GM21717 (cell line): ENCODE results near the gene ELOVL5.

ENCODE experiments used
- ATAC-seq: cut with Tn5 transposase; IDR thresholded peaks from one replicate; pipeline ENCODE4 v1.9.1; 2021; ENCODE audit warnings: mild to moderate bottlenecking, moderate library complexity; ENCODE audit not compliant: unreplicated experiment

Gene ELOVL5

DNA sequence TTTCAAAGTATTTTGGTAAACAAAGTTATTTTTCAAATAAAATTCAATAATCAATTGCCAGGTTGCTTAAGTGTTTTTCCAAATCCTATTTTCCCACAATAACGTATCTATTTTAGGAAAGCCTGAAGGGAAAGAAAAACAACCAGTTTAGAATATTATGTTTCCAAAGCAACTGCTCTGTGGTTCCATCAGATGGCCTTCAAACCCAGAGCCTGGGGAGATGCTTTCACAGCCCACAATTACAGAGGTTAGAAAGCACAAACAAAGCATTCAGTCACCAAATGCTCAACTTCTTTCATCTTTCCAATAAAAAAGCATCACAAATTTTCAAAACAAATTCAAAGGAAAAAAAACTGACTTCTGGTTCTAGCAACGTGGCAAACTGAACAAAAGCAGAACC is 66.0 kb downstream of the ELOVL5 start:
- no peak for ATAC-seq

DNA sequence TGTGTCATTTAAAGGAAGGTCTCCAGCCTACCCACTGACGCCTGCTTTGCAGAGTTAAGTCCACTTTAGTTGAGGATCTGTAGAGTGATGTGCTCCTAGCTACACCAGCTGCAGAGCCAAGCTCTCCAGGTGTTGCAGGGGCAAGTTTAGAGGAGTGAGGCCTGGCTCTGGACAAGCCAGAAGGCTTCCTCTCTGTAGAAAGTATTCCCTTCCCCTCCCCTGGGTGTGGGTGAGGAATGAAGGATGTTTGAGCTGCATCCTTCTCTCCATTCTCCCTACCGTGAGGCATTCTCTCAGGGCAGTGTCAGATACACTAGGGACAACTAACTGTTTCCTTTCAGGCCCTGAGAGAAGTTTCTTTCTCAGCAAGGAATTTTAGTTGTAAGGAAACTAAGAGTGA is 66.5 kb downstream of the ELOVL5 start:
- no peak for ATAC-seq

DNA sequence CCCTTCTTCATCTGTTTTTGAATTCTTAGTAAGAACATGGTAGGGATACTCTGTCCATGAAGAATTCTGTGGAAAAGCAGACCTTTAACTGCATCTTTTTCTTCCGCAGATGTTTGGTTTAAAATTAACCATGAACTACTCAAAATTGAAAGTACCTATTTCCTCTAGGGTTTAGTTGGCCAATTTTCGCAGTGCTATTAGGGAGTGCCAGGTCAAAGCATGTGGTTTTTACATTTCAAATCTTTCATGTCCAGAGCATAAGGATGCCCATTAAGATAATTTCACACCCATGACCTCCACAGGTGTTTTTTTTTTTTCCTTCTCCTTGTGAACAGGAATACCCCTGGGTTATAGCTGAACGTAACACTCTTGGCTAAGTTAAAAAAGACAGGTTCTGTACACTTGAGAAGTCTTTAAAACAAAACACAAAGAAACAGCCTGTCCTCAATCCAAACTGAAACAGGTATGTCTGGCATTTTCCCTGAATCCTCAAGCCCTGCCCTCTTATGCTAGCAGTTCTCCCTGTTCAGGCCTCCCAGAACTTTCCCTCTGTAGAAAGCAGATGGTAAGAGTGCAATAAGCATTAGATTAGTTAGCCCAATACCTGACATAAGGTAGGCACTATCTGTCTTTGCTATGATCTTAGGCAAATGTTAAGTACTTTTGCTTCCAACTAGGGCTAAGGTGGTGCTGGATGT is 67.1 kb downstream of the ELOVL5 start:
- no peak for ATAC-seq

DNA sequence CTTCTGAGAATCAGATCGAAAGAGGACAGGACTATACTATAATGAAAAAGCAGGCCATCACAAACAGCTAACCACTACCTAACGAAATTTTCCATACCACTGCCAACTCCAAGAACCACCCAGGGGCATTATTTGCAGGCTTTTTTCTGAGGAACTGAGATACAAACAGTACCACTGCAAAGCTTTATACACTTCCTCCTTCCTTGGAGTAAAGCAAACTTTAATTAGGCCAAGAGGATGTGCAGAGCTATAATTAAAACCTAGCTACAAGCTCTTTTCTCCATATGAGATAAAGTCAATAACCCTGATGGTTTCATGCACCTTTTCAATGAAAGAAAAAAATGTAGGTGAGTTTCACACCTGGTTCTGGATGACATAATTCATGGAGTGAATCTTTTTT is 68.5 kb downstream of the ELOVL5 start:
- no peak for ATAC-seq

- ATAC-seq: no peak
These were observed 69.5 kb downstream of the ELOVL5 start for GRCh38 chr6:53279293-53279692.

DNA sequence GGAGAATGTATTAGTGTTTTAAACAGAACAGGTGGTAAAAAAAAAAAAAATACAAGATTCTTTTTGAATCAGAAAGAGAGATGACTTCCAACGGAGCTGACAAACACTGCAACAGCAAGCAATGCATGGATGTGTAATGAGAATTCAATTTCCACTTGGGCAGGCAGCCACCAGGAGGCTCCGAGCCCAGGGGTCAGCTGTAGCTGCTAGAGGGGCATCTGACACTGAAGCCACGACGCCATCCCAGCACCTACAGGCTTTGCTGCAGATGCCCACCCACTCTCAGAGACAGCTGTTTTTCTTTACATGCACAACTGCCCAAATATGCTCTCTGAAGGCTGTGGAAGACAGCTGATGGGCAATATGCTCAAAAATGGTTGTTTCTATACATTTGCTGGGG is 75.4 kb downstream of the ELOVL5 start:
- ATAC-seq: no peak

GRCh38 chr6:53269827-53270226 is 78.9 kb downstream of the ELOVL5 start:
- ATAC-seq: no peak

DNA sequence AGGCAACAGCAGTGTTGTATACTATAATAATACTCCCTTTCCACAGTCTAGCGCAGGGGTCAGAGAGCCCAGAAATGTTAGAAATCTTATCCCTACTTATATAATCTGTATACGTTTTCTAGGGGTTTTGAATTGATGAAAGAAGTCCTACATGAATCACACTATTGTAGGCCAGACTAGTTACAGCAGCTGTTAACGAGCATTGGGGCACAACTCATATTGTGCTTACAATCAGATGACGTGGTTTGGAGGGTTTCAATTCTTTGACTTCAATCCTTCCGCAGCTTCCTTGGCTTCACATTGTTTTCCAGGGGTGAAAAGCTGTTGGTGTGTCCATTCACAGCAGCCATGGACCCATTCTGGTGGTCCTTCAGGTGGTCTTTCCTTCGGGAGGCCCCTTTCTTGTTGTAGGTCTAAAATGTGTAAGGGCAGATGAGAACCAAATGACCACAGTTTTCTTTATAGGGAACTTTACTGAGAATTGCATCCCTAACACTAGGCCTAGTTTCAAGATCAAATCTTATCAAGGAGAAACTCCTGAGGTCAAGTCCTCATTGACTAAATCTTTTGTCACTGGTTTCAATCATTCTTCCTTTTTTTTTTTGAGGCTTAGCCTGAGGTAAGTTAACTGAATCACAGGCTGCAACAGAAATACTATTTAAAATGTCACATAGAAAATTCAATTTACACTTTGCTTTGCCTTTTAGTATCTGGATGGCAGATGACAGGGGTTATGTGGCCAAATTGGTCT is 79.7 kb downstream of the ELOVL5 start:
- ATAC-seq: no peak

DNA sequence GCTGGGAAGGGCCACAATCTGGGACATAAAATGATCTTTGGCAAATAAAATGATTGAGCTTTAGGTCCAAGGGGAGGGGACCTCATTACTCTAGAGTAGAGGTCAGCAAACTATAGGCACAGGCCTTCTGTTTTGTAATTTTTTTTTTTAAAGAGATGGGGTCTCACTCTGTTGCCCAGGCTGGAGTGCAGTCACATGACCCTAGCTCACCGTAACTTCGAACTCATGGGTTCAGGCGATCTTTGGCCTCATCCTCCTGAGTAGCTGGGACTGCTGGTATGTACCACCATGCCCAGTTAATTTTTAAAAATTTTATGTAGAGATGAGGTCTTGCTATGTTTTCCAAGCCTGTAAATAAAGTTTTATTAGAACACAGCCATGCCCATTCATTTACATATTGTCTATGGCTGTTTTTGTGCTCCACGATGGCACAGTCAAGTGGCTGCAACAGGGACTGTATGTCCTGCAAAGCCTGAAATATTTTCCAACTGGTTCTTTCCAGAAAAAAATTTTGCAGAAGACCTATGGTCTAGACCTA is 82.1 kb downstream of the ELOVL5 start:
- ATAC-seq: no peak

GRCh38 chr6:53264915-53265607 is 83.7 kb downstream of the ELOVL5 start:
- no peak for ATAC-seq

DNA sequence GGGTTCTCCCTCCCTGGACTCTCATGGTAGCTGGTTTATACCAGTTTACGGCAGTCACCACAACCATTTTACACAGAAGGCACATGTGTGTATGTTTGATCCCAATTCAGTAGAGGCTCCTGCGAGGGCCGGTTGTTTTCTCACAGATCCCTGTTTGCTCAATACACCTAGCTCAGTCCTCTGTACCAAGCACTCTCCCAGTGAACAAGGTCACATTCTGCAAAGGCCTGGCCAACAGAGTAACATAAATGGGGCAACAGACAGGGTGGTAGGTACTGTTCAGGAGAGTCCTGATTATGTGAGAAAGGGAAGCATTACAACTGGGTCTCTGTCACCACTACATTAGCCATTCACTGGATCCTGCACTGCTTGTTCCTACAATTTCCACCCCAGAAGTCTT is 84.4 kb downstream of the ELOVL5 start:
- no peak for ATAC-seq

DNA sequence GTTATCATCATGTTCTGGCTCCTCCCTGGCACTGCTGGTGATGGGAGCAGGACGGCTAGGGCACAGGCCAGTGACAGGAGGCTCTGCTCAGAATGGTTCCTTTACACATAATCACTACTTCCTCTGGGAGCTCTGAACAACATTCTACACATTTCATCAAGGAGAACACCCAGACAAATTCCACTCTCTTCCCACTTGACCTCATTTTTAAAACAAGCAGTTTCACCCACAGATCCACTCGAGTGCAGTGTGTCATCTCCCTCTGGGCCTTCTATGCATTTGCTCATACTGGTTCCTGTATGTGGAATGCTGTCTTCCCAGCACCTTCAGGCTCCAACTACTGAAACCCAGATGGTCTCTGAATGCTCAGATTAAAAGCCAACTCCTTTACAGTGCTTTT is 84.8 kb downstream of the ELOVL5 start:
- ATAC-seq: no peak

DNA sequence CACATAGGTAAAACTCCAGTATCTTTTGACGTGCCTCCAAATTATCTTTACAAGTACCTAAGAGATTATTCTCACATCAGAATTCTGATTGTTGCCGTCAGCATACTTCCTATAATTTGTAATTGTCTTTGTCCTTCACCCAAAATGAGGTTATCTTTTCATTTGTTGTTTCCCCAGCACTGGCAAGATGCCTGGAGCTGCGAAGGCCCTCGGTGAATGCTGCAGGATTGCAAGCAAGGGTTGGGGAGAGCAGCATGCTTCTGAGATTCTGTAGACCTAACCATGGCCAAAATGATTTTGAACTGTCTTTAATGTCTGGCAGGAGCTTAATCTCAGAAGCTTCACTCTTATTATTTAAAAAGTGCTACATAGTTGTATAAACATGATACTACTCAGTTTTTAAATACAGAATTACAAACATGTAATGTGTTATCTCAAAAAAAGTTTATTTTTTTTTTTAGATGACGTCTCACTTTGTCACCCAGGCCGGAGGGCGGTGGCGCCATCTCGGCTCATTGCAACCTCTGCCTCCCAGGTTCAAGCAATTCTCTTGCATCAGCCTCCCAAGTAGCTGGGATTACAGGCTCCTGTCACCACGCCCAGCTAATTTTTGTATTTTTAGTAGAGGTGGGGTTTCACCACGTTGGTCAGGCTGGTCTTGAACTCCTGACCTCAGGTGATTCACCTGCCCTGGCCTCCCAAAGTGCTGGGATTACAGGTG is 88.7 kb downstream of the ELOVL5 start:
- no peak for ATAC-seq

DNA sequence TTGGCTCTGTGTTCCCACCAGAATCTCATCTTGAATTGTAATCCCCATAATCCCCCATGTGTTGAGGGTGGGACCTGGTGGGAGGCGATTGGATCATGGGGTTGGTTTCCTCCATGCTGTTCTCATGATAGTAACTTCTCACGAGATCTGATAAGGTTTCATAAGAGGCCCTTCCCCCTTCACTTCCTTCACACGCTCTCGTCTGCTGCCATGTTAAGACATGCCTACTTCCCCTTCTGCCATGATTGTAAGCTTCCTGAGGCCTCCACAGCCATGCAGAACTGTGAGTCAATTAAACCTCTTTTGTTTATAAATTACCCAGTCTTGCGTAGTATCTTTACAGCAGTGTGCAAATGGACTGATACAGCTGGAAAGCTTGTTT is 90.0 kb downstream of the ELOVL5 start:
- no peak for ATAC-seq

DNA sequence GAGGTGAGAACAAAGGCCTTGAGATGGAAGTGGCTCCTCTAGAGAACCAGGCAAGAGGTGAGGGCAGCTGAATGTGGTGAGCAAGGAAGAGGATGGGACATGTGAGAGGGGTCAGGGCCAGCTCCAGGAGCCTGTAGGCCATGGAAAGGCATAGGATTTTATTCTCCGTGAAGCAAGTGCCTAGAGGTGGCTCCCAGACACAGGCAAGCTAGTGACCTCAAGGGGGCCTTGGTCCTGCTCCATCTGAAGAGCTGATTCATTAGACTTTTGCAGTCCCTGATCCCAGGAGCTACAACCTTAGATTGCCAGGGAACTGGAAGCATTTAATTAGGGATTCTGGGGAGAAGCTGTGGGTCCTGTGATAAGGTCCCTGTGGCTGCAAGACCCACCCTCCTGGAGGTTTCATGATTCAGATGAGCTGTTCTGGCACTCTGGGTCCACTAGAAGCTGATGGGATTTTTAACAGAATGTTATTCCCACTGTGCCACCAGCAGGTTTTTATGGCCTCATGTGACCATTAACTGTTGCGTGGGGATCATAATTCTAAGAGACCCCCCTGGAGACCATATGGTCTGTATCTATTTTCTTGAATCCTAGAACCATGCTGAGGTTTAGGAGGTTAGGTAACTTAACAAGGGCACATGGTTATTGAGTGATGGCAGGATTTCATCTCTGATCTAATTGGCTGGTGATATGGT is 90.5 kb downstream of the ELOVL5 start:
- ATAC-seq: no peak

GRCh38 chr6:53257533-53257932 is 91.2 kb downstream of the ELOVL5 start:
- no peak for ATAC-seq

DNA sequence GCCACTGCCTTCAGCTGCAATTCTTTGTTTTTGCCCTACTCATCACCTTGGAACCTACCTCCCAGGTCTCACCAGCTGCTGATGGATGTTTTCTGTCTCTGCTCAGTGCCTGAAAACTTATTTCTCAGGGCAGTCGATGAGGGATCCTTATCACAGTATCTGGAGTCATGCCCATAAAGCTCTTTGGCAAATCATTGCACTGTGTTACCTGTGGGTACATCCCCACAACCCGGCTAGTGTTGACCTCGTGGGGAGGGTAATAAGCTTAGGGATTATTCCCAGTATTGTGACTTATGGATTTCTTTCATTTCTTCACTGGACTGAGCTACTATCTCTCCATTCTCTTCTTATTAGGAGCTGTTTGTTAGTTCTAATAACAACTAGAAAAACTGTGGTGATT is 91.7 kb downstream of the ELOVL5 start:
- ATAC-seq: no peak

DNA sequence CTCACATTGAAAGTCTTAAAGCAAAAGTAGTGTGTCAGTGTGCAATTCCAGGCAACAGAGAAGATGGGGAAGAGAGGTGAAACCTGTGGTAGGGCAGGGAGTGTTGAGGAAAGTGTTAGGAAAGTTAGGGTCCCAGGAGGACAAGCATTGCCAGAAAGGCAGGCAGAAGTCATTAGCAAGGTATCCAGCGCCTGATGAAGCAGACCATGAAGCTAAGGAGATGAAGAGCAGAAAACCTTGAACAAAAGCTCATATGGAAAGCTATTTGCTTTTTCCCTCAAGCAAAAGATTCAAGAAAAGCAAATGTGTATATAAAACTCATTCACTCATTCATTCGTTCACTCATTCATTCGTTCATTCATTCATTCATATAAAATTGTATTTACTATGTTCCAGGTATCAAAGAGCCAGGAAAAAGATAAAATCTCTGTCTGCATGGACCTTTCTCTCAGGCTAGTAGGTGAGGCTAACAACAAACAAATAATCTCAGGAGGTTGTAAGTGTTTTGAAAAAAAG is 96.5 kb downstream of the ELOVL5 start:
- ATAC-seq: no peak

- ATAC-seq: no peak
These were observed 97.6 kb downstream of the ELOVL5 start for GRCh38 chr6:53251033-53251672.
